Liver (tissue), 9 donors: ENCODE results near the gene FCRLA. TPM values are rescaled to one million over a fixed set of nuclear protein-coding genes. Genes with fewer than 3 reads are reported as not detected.
"Not testable (repeated sequence)": the region's sequence is repeated elsewhere in the genome, so short reads cannot be mapped to it uniquely, and the experiment has no call there.

ENCODE experiments used
- DNase-seq: peaks from one replicate; pipeline ENCODE4 v3.0.0-alpha.2; 2017; ENCODE audit warnings: low spot score
- H3K27ac ChIP-seq, 2 donors: one replicate each; pipeline ENCODE4 v1.7.0; 2013; ENCODE audit warnings: inconsistent platforms in 2 of 2, low read length in 2 of 2, control low read depth in 1 of 2, low read depth in 1 of 2, mild to moderate bottlenecking in 1 of 2
- H3K27me3 ChIP-seq, 4 donors: one replicate each; pipeline versions ENCODE4 v1.6.1 to v1.7.0; 2013; ENCODE audit warnings: low read length in 3 of 4, inconsistent platforms in 1 of 4, mild to moderate bottlenecking in 1 of 4, moderate library complexity in 1 of 4; ENCODE audit not compliant: control insufficient read depth in 4 of 4, insufficient read depth in 4 of 4
- H3K36me3 ChIP-seq, 4 donors: one replicate each; pipeline versions ENCODE4 v1.6.1 to v1.7.0; 2013; ENCODE audit warnings: low read length in 3 of 4, mild to moderate bottlenecking in 3 of 4, low read depth in 1 of 4, moderate library complexity in 1 of 4; ENCODE audit not compliant: control insufficient read depth in 4 of 4, insufficient read depth in 3 of 4
- H3K4me1 ChIP-seq, 4 donors: one replicate each; pipeline versions ENCODE4 v1.6.1 to v1.7.0; 2013; ENCODE audit warnings: low read length in 3 of 4, mild to moderate bottlenecking in 3 of 4, moderate library complexity in 1 of 4; ENCODE audit not compliant: control insufficient read depth in 4 of 4, insufficient read depth in 4 of 4
- H3K4me3 ChIP-seq, 3 donors: one replicate each; pipeline versions ENCODE4 v1.6.1 to v1.7.0; 2013; ENCODE audit warnings: low read length in 3 of 3, control low read depth in 1 of 3, low read depth in 1 of 3, mild to moderate bottlenecking in 1 of 3
- H3K9ac ChIP-seq, 2 donors: one replicate each; pipeline ENCODE4 v1.7.0; 2013; ENCODE audit warnings: low read length in 2 of 2, mild to moderate bottlenecking in 2 of 2, moderate library complexity in 2 of 2, control low read depth in 1 of 2, low read depth in 1 of 2
- H3K9me3 ChIP-seq, 4 donors: one replicate each; pipeline versions ENCODE4 v1.6.1 to v1.7.0; 2013; ENCODE audit warnings: low read length in 3 of 4; ENCODE audit not compliant: control insufficient read depth in 4 of 4
- CTCF ChIP-seq: fragments of 150-350 bp; IDR thresholded peaks from 2 replicates; pipeline ENCODE4 v1.5.1; 2017; ENCODE audit warnings: improper control_type of control experiment, low read depth, low read length; ENCODE audit not compliant: missing input control
- EGR1 ChIP-seq, 2 donors: IDR thresholded peaks; 2 replicates each; pipeline ENCODE4 v1.6.1; 2016 to 2018; ENCODE audit warnings: antibody characterized with exemption in 2 of 2, low read depth in 2 of 2
- FOXA2 ChIP-seq: IDR thresholded peaks from 2 replicates; pipeline ENCODE4 v1.6.1; 2016; ENCODE audit warnings: antibody characterized with exemption
- GABPA ChIP-seq, 2 donors: IDR thresholded peaks in 1 of 2; conservative IDR thresholded peaks in 1 of 2; 2 replicates each; pipeline ENCODE4 v1.6.1; 2016; ENCODE audit warnings: antibody characterized with exemption in 2 of 2, mild to moderate bottlenecking in 1 of 2, moderate library complexity in 1 of 2
- HNF4A ChIP-seq, 2 donors: conservative IDR thresholded peaks; 2 replicates each; pipeline ENCODE4 v1.6.1; 2016; ENCODE audit warnings: antibody characterized with exemption in 2 of 2, mild to moderate bottlenecking in 2 of 2
- HNF4G ChIP-seq: IDR thresholded peaks from 2 replicates; pipeline ENCODE4 v1.6.1; 2016; ENCODE audit warnings: antibody characterized with exemption
- JUND ChIP-seq, 2 donors: IDR thresholded peaks; 2 replicates each; pipeline ENCODE4 v1.6.1; 2016; ENCODE audit warnings: antibody characterized with exemption in 2 of 2
- NR2F2 ChIP-seq: IDR thresholded peaks from 2 replicates; pipeline ENCODE4 v1.6.1; 2016; ENCODE audit warnings: antibody characterized with exemption
- RAD21 ChIP-seq, 2 donors: IDR thresholded peaks; 2 replicates each; pipeline ENCODE4 v1.6.1; 2016; ENCODE audit warnings: antibody characterized with exemption in 2 of 2, mild to moderate bottlenecking in 2 of 2
- SP1 ChIP-seq: IDR thresholded peaks from 2 replicates; pipeline ENCODE4 v1.6.1; 2018; ENCODE audit warnings: antibody characterized with exemption, mild to moderate bottlenecking
- TAF1 ChIP-seq: conservative IDR thresholded peaks from 2 replicates; pipeline ENCODE4 v1.6.1; 2016; ENCODE audit warnings: antibody characterized with exemption, mild to moderate bottlenecking
- YY1 ChIP-seq: IDR thresholded peaks from 2 replicates; pipeline ENCODE4 v1.6.1; 2016; ENCODE audit warnings: antibody characterized with exemption, mild to moderate bottlenecking
- WGBS: extraction: QIAGEN DNeasy Blood & Tissue Kit; methylation state at CpG from one replicate; pipeline ENCODE4 v1.1.7; 2013; 5-methylcytosine and 5-hydroxymethylcytosine counted together
- polyA plus RNA-seq, 2 donors: library from polyadenylated mRNA; stranded (reverse) in 1 of 2; unstranded in 1 of 2; fragments of 200-250 nt in 1 of 2; fragments of >200 nt in 1 of 2; fragmentation: Nextera tagmentation in 1 of 2; extraction: Ambion mirVana in 1 of 2; gene quantifications; one replicate each; pipeline versions ENCODE4 v1.2.1 to v1.2.3, GENCODE V29; 2013 to 2015
- total RNA-seq, 2 donors: library from RNA; depleted of rRNA; stranded (reverse); fragments of >200 nt; gene quantifications; one replicate each; pipeline ENCODE4 v1.2.3, GENCODE V29; 2014
- TF ChIP-seq, protein P1 (sequence below): IDR thresholded peaks from 2 replicates; pipeline ENCODE4 v1.6.1; 2016; ENCODE audit warnings: antibody characterized with exemption
- donor health status: healthy.
- donor health status: healthy.
- donor health status: healthy.
- donor health status: healthy.
- donor health status: healthy.

Gene FCRLA
- total and polyA plus RNA-seq, 4 donors: 0.06 to 3.3 (median 0.29) TPM

- DNase-seq: no peak
- no peak overlapping the region for H3K4me3 ChIP-seq
- H3K27me3 ChIP-seq: no peaks in the 10 kb centered on the region
- WGBS: 86% methylated on average over 8 of the region's 8 CpGs
- no peak overlapping the region for H3K27ac ChIP-seq
- H3K36me3 ChIP-seq: no peaks in the 10 kb centered on the region
- no peak for TF ChIP-seq HNF4G
- no peak for TF ChIP-seq RAD21 (IDR thresholded peaks at IDR 0.05)
- TF ChIP-seq HNF4A (conservative IDR thresholded peaks at IDR 0.05): no peak
- TF ChIP-seq GABPA (IDR thresholded peaks at IDR 0.05 in 1 of 2, conservative IDR thresholded peaks at IDR 0.05 in 1 of 2): no peak
- no peak for TF ChIP-seq SP1
- TF ChIP-seq EGR1 (IDR thresholded peaks at IDR 0.05; ENCODE audit: low read depth in 2 of 2): no peak
- TF ChIP-seq, protein P1, sequence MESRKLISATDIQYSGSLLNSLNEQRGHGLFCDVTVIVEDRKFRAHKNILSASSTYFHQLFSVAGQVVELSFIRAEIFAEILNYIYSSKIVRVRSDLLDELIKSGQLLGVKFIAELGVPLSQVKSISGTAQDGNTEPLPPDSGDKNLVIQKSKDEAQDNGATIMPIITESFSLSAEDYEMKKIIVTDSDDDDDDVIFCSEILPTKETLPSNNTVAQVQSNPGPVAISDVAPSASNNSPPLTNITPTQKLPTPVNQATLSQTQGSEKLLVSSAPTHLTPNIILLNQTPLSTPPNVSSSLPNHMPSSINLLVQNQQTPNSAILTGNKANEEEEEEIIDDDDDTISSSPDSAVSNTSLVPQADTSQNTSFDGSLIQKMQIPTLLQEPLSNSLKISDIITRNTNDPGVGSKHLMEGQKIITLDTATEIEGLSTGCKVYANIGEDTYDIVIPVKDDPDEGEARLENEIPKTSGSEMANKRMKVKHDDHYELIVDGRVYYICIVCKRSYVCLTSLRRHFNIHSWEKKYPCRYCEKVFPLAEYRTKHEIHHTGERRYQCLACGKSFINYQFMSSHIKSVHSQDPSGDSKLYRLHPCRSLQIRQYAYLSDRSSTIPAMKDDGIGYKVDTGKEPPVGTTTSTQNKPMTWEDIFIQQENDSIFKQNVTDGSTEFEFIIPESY: no peak
- no peak for TF ChIP-seq CTCF
- TF ChIP-seq JUND (IDR thresholded peaks at IDR 0.05): no peak
- no peak for TF ChIP-seq FOXA2
- no peak for TF ChIP-seq TAF1
- no peak for TF ChIP-seq NR2F2
- H3K9me3 ChIP-seq: no peaks in the 10 kb centered on the region
- H3K4me1 ChIP-seq: peaks cover 2 to 17% (median 9%) of the 10 kb centered on the region in 4 donors
- no peak overlapping the region for H3K9ac ChIP-seq
These were observed 16.6 kb downstream of the FCRLA start for GRCh38 chr1:161723459-161724141.

- not testable (repeated sequence) for H3K9me3 ChIP-seq, DNase-seq, H3K9ac ChIP-seq, H3K27me3 ChIP-seq, H3K36me3 ChIP-seq
- Histone ChIP-seq H3K4me1 (peaks cover 2 to 17% (median 9%) of the 10 kb centered on the region in 4 donors), H3K27ac (peak overlapping the region in 1 of 2 donors; percentile 92), H3K4me3 (peak overlapping the region; percentile 63 to 75 (median 74))
- 52% methylated on average over 22 of the region's 22 CpGs for WGBS
These were observed 18.4 kb downstream of the FCRLA start for GRCh38 chr1:161725258-161725907.

DNA sequence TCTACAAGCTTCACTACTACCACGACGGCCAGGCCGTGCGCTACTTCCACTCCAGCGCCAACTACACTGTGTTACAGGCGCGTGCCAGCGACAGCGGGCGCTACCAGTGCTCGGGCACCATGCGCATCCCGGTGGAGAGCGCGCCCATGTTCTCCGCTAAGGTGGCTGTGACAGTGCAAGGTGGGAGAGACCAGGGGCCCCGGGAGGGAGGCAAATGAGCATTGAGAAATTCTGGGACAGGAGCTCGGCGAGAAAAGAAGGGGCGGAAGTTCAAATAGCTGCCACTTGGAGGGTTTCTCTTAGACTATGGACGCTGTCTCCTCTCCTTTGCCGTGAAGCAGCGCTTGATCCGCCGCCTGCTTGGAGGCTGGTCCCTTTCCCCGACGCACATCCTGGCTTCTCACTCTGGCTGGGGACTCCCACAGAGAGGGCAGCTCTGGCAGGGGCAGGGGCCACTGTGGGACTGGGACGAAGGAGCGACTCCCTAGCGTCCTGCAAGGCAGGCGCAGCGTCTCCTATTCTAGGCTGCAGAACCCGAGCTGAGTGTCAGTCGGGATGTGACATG is 19.0 kb downstream of the FCRLA start:
- peak; percentile 45 for DNase-seq
- Histone ChIP-seq H3K4me3 (peak overlapping the region; percentile 63 to 75 (median 74)), H3K4me1 (peaks cover 2 to 17% (median 9%) of the 10 kb centered on the region in 4 donors), H3K27ac (peak overlapping the region; percentile 88 to 92), H3K27me3 (no peaks in the 10 kb centered on the region), H3K9me3 (no peaks in the 10 kb centered on the region), H3K9ac (no peak overlapping the region), H3K36me3 (no peaks in the 10 kb centered on the region)
- WGBS: under 1% methylated on average over 34 of the region's 34 CpGs
- TF ChIP-seq YY1 (peak; percentile 67), HNF4G (no peak), CTCF (peak; percentile 26)
